Naive thymus-derived CD8-positive, alpha-beta T cell (primary cell): ENCODE results near the gene ST6GALNAC4. TPM values are rescaled to one million over a fixed set of nuclear protein-coding genes. Genes with fewer than 3 reads are reported as not detected.
"Not testable (repeated sequence)": the region's sequence is repeated elsewhere in the genome, so short reads cannot be mapped to it uniquely, and the experiment has no call there.

ENCODE experiments used
- ATAC-seq, 2 donors: fragments of 150-1000 bp; cut with Tn5 transposase in 1 of 2; sonication (Bioruptor Pico), chemical (Tn5 transposase) in 1 of 2; 1 replicate in 1 of 2; 2 replicates in 1 of 2; pipeline ENCODE4 v1.10.0; 2021; ENCODE audit warnings: mild to moderate bottlenecking in 2 of 2, moderate library complexity in 2 of 2
- POLR2A ChIA-PET: fragments of 350-600 bp; sonication (Branson Sonifier 250); formaldehyde crosslinking; loops from one replicate; lab custom pipeline; 2021; ENCODE audit warnings: antibody characterized with exemption; lab: Charles Lee
- DNase-seq, 10 donors: peaks; one replicate each; pipeline versions ENCODE4 v3.0.0 to v3.0.0-alpha.2; 2020 to 2022
- H3K27ac Mint-ChIP-seq, 10 donors: one replicate each; pipeline ENCODE4 v1.8.0; 2020 to 2022; ENCODE audit warnings: mild to moderate bottlenecking in 10 of 10, mixed read lengths in 10 of 10, moderate library complexity in 4 of 10, inconsistent platforms in 1 of 10
- H3K27me3 Mint-ChIP-seq, 5 donors: one replicate each; pipeline ENCODE4 v1.8.0; 2021 to 2022; ENCODE audit warnings: mixed read lengths in 5 of 5
- H3K36me3 Mint-ChIP-seq, 3 donors: one replicate each; pipeline ENCODE4 v1.8.0; 2020 to 2022; ENCODE audit warnings: mixed read lengths in 3 of 3, mild to moderate bottlenecking in 2 of 3, inconsistent platforms in 1 of 3
- H3K4me1 Mint-ChIP-seq, 4 donors: one replicate each; pipeline ENCODE4 v1.8.0; 2021 to 2022; ENCODE audit warnings: mixed read lengths in 4 of 4
- H3K4me3 Mint-ChIP-seq, 10 donors: one replicate each; pipeline ENCODE4 v1.8.0; 2020 to 2022; ENCODE audit warnings: mild to moderate bottlenecking in 10 of 10, mixed read lengths in 10 of 10, moderate library complexity in 6 of 10, inconsistent platforms in 1 of 10
- H3K9me3 Mint-ChIP-seq, 9 donors: one replicate each; pipeline ENCODE4 v1.8.0; 2020 to 2022; ENCODE audit warnings: mixed read lengths in 9 of 9, mild to moderate bottlenecking in 3 of 9, inconsistent platforms in 1 of 9, moderate library complexity in 1 of 9
- polyA plus RNA-seq, 3 donors: library from polyadenylated mRNA; unstranded; fragments of 300-500 nt; fragmentation: Illumina TruSeq; gene quantifications; one replicate each; pipeline ENCODE4 v1.2.3, GENCODE V29; 2021
- total RNA-seq, 8 experiments: library from RNA in 2 of 8; stranded (reverse) in 2 of 8; gene quantifications; one replicate each; pipeline ENCODE4 v1.2.3 and lab custom pipeline; 2021 to 2026

Gene ST6GALNAC4
- total and polyA plus RNA-seq, 5 experiments from 2014 or later: 19.8 to 47.5 (median 34.4) TPM

DNA sequence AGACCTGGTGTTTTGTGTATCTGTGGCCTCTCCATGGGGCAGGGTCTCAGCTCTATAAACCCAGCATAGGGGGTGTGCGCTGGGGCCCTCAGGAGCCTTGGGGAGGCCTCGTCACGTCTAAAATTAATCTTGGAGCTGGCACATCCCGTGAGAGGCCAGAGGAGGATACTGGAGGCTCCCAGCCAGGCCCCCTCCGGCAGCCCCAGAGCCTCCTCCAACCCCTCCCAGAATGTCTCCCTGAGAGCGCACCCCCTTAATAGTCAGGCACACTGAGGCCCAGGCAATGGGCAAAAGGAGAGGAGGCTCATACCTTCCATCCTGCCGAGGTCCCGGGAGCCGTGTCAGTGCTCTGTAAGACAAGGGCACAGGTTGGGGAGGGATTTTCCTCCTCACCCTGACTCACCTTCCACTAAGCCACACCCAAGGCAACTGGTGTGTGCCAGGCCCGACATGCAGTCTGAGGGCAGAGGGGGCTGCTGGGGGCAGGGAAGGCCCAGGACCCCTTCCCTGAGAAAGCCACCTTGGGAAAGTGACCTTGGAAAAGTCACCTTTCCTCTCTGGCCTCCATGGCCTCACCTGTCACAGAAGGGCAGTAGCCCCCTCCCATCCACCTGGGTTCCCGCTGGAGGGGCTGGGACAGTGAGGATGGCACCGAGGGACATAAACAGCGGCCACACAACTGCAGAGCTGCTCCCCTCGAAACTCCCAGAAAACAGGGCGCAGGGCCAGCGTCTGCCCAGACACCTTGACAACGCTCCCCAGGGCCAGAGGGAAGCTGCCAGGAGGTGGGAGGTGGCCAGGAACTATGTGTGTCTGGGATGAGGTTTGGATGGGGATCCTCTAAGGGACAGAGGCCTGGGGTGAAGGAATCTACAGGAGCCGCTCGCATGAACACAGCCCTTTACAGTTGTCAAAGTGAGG lies 42.3 kb downstream of the ST6GALNAC4 start:
- no peak for ATAC-seq
- POLR2A ChIA-PET: interaction anchor here (0.9 to 1.3 kb wide), 3 partner anchors 8 to 88 kb away, joined by 3 to 4 read pairs (median 3); no protein-coding TSS in a partner anchor
- DNase-seq: no peak
- Mint-ChIP-seq H3K27me3 (peaks cover 0 to 12% (median 0%) of the 10 kb centered on the region in 5 donors), H3K9me3 (no peaks in the 10 kb centered on the region), H3K27ac (no peak overlapping the region), H3K4me1 (peaks cover 7 to 16% (median 9%) of the 10 kb centered on the region in 4 donors), H3K4me3 (no peak overlapping the region), H3K36me3 (peaks cover 0 to 2% (median 0%) of the 10 kb centered on the region in 3 donors)

- DNase-seq (no peak), ATAC-seq (no peak)
- POLR2A ChIA-PET: interaction anchor here (0.9 to 1.3 kb wide), 4 partner anchors 9 to 103 kb away, joined by 3 to 4 read pairs (median 3); no protein-coding TSS in a partner anchor
- Mint-ChIP-seq H3K27ac (no peak overlapping the region), H3K4me1 (peaks cover 7 to 13% (median 9%) of the 10 kb centered on the region in 4 donors), H3K9me3 (no peaks in the 10 kb centered on the region), H3K27me3 (peaks cover 0 to 12% (median 0%) of the 10 kb centered on the region in 5 donors), H3K36me3 (peaks cover 0 to 2% (median 0%) of the 10 kb centered on the region in 3 donors), H3K4me3 (no peak overlapping the region)
Measured at GRCh38 chr9:127873886-127874285, 43.0 kb downstream of the ST6GALNAC4 start.

GRCh38 chr9:127873223-127873691 lies 43.6 kb downstream of the ST6GALNAC4 start:
- Mint-ChIP-seq H3K36me3 (peaks cover 0 to 2% (median 0%) of the 10 kb centered on the region in 3 donors), H3K27ac (peak overlapping the region in 1 of 10 donors; percentile 24), H3K4me1 (peaks cover 6 to 11% (median 8%) of the 10 kb centered on the region in 4 donors), H3K4me3 (no peak overlapping the region), H3K9me3 (no peaks in the 10 kb centered on the region), H3K27me3 (peaks cover 0 to 7% (median 0%) of the 10 kb centered on the region in 5 donors)
- ATAC-seq: no peak
- no peak for DNase-seq
- POLR2A ChIA-PET: interaction anchor here (0.6 to 1.3 kb wide), 6 partner anchors 9 to 106 kb away, joined by 3 to 5 read pairs (median 3); no protein-coding TSS in a partner anchor

- POLR2A ChIA-PET: interaction anchor here (0.6 to 1.1 kb wide), 7 partner anchors 10 to 384 kb away, joined by 3 to 5 read pairs (median 3); no protein-coding TSS in a partner anchor
- DNase-seq (no peak), ATAC-seq (no peak)
- Mint-ChIP-seq H3K36me3 (peaks cover 0 to 2% (median 0%) of the 10 kb centered on the region in 3 donors), H3K4me1 (peaks cover 0 to 7% (median 4%) of the 10 kb centered on the region in 4 donors), H3K4me3 (no peak overlapping the region), H3K27me3 (peaks cover 0 to 5% (median 0%) of the 10 kb centered on the region in 5 donors), H3K9me3 (no peaks in the 10 kb centered on the region), H3K27ac (peak overlapping the region in 2 of 10 donors; percentile 20 to 89)
Measured at GRCh38 chr9:127872369-127873222, 44.2 kb downstream of the ST6GALNAC4 start.

GRCh38 chr9:127871531-127871930 lies 45.3 kb downstream of the ST6GALNAC4 start:
- POLR2A ChIA-PET: interaction anchor here (0.7 to 1.1 kb wide), 2 partner anchors 13 to 383 kb away, joined by 3 to 5 read pairs; no protein-coding TSS in a partner anchor
- ATAC-seq: no peak

DNA sequence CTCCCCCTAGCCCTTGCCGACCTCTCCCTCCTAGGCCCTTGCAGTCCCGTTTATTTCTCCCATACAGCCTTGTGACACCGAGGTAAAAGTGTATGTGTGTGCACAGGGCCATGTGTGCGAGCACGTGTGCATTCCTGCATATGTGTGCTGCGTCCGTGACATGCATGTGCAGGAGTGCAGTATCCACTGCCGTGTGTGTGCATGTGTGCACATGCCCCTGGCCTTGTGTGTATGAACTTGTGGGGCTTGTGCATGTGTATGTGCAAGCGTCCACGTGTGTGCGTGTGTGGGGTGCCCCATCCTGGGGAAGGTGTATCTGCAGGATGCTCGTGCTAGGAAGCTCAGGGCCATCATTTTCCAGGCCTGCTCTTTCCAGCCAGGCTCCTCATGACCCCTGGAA lies 46.0 kb downstream of the ST6GALNAC4 start:
- POLR2A ChIA-PET: interaction anchor here (0.8 to 2.5 kb wide), 7 partner anchors 15 to 151 kb away, joined by 3 to 19 read pairs (median 6); partner anchors contain the start of genes CDK9, ENG and TOR2A
- Mint-ChIP-seq H3K27me3 (no peaks in the 10 kb centered on the region), H3K9me3 (no peaks in the 10 kb centered on the region), H3K4me3 (no peak overlapping the region), H3K4me1 (peaks cover 3 to 9% (median 4%) of the 10 kb centered on the region in 4 donors), H3K27ac (peak overlapping the region in 1 of 10 donors; percentile 37), H3K36me3 (peaks cover 0 to 2% (median 0%) of the 10 kb centered on the region in 3 donors)
- ATAC-seq (no peak), DNase-seq (no peak)

More at GRCh38 chr9:127871531-127871930, 45.3 kb downstream of the ST6GALNAC4 start:
- no peaks in the 10 kb centered on the region for H3K9me3 Mint-ChIP-seq
- H3K4me1 Mint-ChIP-seq: peaks cover 0 to 4% (median 1%) of the 10 kb centered on the region in 4 donors
- H3K36me3 Mint-ChIP-seq: peaks cover 0 to 2% (median 0%) of the 10 kb centered on the region in 3 donors
- no peak overlapping the region for H3K4me3 Mint-ChIP-seq
- H3K27me3 Mint-ChIP-seq: no peaks in the 10 kb centered on the region
- peak overlapping the region in 4 of 10 donors; percentile 0 to 89 (median 70) for H3K27ac Mint-ChIP-seq
- DNase-seq: no peak

DNA sequence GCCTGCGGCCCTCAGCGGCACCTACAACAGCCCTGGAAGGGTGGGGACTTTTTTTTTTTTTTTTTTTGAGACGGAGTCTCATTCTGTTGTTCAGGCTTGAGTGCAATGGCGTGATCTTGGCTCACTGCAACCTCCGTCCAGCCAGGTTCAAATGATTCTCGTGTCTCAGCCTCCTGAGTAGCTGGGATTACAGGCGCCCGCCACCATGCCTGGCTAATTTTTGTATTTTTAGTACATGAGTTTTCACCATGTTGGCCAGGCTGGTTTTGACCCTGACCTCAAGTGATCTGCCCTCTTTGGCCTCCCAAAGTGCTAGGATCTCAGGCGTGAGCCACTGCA lies 46.7 kb downstream of the ST6GALNAC4 start:
- H3K27me3 Mint-ChIP-seq, H3K36me3 Mint-ChIP-seq, DNase-seq, H3K9me3 Mint-ChIP-seq, ATAC-seq, H3K4me3 Mint-ChIP-seq: not testable (repeated sequence)
- peak overlapping the region in 1 of 10 donors; percentile 63 for H3K27ac Mint-ChIP-seq
- H3K4me1 Mint-ChIP-seq: peaks cover 10 to 16% (median 12%) of the 10 kb centered on the region in 4 donors
- POLR2A ChIA-PET: interaction anchor here (0.6 to 2.5 kb wide), 17 partner anchors 14 to 669 kb away, joined by 3 to 19 read pairs (median 6); partner anchors contain the start of genes CDK9, ENG, LRSAM1 and RPL12

GRCh38 chr9:127869310-127870152 lies 47.3 kb downstream of the ST6GALNAC4 start:
- H3K4me1 Mint-ChIP-seq: peaks cover 13 to 22% (median 16%) of the 10 kb centered on the region in 4 donors
- peak overlapping the region in 4 of 10 donors; percentile 43 to 67 (median 54) for H3K27ac Mint-ChIP-seq
- peak; percentile 55 to 88 (median 72) for DNase-seq
- H3K36me3 Mint-ChIP-seq: peaks cover 0 to 2% (median 0%) of the 10 kb centered on the region in 3 donors
- H3K4me3 Mint-ChIP-seq: no peak overlapping the region
- POLR2A ChIA-PET: interaction anchor here (0.6 to 2.5 kb wide), 17 partner anchors 14 to 418 kb away, joined by 3 to 19 read pairs (median 5); partner anchors contain the start of genes CDK9, ENG, LRSAM1 and RPL12
- ATAC-seq: peak; percentile 48 to 79
- no peaks in the 10 kb centered on the region for H3K9me3 Mint-ChIP-seq
- H3K27me3 Mint-ChIP-seq: no peaks in the 10 kb centered on the region

DNA sequence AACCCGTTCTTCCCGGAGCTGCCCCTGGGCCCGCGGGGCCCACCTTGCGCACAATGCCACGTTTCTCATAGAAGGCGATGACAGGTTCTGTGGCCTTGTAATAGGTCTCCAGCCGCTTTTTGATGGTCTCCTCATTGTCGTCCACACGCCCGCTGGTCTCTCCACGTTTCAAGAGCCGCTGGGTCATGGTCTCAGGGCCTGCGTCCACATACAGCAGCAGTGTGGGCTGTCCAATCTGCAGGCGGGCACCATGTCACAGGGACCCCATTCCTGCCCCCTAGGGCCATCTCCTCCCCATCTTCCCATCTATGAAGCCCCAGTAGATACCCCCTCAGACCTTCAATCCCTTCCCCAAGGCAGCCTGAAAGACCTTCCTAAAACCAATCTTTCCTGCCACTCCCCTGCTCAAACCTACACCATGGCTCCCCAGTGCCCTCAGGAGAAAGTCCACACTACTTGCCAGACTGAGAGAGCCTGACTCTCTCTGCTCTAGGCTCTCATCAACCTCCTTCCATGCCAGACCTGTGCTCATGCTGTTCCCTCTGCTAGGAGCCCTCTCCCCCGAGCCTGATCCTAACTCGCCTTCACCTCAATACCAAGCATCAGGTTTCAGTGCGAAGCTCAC lies 48.5 kb downstream of the ST6GALNAC4 start:
- POLR2A ChIA-PET: interaction anchor here (0.6 to 2.5 kb wide), 5 partner anchors 81 to 412 kb away, joined by 3 to 19 read pairs (median 4); partner anchors contain the start of genes CDK9 and TOR2A
- peaks cover 0 to 2% (median 0%) of the 10 kb centered on the region in 3 donors for H3K36me3 Mint-ChIP-seq
- DNase-seq (no peak), ATAC-seq (no peak)
- peak overlapping the region in 8 of 10 donors; percentile 2 to 70 (median 54) for H3K27ac Mint-ChIP-seq
- H3K4me1 Mint-ChIP-seq: peaks cover 13 to 24% (median 17%) of the 10 kb centered on the region in 4 donors
- H3K27me3 Mint-ChIP-seq: no peaks in the 10 kb centered on the region
- no peak overlapping the region for H3K4me3 Mint-ChIP-seq
- no peaks in the 10 kb centered on the region for H3K9me3 Mint-ChIP-seq
